Measurements from ENCODE around the gene PEG3. TPM values are rescaled to one million over a fixed set of nuclear protein-coding genes. Genes with fewer than 3 reads are reported as not detected.

The PEG3 gene
- polyA plus RNA-seq, 2 of the 4 experiments (the other 2 are of a cell fraction) = not detected

DNA sequence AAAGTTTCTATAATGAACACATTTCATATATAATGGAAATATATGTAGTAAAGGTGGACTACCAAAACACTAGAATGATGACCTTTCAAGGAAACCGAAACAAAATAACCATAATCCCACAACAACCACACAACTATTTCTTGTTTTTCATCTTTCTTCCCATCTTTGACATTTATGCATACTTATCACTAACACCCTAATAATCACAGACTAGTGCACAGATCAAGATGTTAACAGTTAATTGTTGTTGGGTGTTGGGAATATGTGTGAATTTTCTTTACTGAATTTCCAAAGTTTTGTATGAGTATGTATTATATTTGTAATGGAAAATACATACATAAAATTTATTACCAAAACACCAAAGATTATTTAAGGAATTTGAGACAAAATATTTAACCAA, 30.3 kb downstream of the PEG3 start:
- Histone ChIP-seq H3K27ac (no peak overlapping the region), H3K9me3 (peaks cover 45% of the 10 kb centered on the region), H3K4me1 (no peaks in the 10 kb centered on the region), H3K4me2 (no peak overlapping the region), H3K4me3 (no peak overlapping the region)
- FAIRE-seq = no peak
- TF ChIP-seq, protein P1, sequence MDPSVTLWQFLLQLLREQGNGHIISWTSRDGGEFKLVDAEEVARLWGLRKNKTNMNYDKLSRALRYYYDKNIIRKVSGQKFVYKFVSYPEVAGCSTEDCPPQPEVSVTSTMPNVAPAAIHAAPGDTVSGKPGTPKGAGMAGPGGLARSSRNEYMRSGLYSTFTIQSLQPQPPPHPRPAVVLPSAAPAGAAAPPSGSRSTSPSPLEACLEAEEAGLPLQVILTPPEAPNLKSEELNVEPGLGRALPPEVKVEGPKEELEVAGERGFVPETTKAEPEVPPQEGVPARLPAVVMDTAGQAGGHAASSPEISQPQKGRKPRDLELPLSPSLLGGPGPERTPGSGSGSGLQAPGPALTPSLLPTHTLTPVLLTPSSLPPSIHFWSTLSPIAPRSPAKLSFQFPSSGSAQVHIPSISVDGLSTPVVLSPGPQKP (IDR thresholded peaks at IDR 0.05; ENCODE audit: low read depth, low read length) = no peak
- TF ChIP-seq, protein P2, sequence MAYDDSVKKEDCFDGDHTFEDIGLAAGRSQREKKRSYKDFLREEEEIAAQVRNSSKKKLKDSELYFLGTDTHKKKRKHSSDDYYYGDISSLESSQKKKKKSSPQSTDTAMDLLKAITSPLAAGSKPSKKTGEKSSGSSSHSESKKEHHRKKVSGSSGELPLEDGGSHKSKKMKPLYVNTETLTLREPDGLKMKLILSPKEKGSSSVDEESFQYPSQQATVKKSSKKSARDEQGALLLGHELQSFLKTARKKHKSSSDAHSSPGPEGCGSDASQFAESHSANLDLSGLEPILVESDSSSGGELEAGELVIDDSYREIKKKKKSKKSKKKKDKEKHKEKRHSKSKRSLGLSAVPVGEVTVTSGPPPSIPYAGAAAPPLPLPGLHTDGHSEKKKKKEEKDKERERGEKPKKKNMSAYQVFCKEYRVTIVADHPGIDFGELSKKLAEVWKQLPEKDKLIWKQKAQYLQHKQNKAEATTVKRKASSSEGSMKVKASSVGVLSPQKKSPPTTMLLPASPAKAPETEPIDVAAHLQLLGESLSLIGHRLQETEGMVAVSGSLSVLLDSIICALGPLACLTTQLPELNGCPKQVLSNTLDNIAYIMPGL (CRISPR knock-in tag; IDR thresholded peaks at IDR 0.05; ENCODE audit: borderline replicate concordance) = no peak
- TF ChIP-seq, protein P3, sequence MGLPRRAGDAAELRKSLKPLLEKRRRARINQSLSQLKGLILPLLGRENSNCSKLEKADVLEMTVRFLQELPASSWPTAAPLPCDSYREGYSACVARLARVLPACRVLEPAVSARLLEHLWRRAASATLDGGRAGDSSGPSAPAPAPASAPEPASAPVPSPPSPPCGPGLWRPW (IDR thresholded peaks at IDR 0.05) = no peak
- TF ChIP-seq SREBF2 (IDR thresholded peaks at IDR 0.05) (no peak), JUNB (IDR thresholded peaks at IDR 0.05) (no peak), BHLHE40 (IDR thresholded peaks at IDR 0.05; ENCODE audit: low read depth, low read length) (no peak), POLR2A (IDR thresholded peaks at IDR 0.05; ENCODE audit: low read length) (no peak), JUN (IDR thresholded peaks at IDR 0.05) (no peak), MAZ (IDR thresholded peaks at IDR 0.05; ENCODE audit: borderline replicate concordance, low read depth, low read length) (no peak)
- TF ChIP-seq, protein P4, sequence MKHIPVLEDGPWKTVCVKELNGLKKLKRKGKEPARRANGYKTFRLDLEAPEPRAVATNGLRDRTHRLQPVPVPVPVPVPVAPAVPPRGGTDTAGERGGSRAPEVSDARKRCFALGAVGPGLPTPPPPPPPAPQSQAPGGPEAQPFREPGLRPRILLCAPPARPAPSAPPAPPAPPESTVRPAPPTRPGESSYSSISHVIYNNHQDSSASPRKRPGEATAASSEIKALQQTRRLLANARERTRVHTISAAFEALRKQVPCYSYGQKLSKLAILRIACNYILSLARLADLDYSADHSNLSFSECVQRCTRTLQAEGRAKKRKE (CRISPR knock-in tag; IDR thresholded peaks at IDR 0.05; ENCODE audit: low read depth) = no peak
- TF ChIP-seq, protein P5, sequence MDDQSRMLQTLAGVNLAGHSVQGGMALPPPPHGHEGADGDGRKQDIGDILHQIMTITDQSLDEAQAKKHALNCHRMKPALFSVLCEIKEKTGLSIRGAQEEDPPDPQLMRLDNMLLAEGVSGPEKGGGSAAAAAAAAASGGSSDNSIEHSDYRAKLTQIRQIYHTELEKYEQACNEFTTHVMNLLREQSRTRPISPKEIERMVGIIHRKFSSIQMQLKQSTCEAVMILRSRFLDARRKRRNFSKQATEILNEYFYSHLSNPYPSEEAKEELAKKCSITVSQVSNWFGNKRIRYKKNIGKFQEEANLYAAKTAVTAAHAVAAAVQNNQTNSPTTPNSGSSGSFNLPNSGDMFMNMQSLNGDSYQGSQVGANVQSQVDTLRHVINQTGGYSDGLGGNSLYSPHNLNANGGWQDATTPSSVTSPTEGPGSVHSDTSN (IDR thresholded peaks at IDR 0.05) = no peak
- CTCF ChIA-PET = no interaction called here
- POLR2A ChIA-PET = no interaction called here
- WGBS (ENCODE audit: missing lambda C conversion rate) = 3% methylated on average over 1 of the region's 1 CpG
- DNase-seq (ENCODE audit: low read depth in 1 of 2, low spot score in 1 of 2) = no peak
- ATAC-seq = no peak

DNA sequence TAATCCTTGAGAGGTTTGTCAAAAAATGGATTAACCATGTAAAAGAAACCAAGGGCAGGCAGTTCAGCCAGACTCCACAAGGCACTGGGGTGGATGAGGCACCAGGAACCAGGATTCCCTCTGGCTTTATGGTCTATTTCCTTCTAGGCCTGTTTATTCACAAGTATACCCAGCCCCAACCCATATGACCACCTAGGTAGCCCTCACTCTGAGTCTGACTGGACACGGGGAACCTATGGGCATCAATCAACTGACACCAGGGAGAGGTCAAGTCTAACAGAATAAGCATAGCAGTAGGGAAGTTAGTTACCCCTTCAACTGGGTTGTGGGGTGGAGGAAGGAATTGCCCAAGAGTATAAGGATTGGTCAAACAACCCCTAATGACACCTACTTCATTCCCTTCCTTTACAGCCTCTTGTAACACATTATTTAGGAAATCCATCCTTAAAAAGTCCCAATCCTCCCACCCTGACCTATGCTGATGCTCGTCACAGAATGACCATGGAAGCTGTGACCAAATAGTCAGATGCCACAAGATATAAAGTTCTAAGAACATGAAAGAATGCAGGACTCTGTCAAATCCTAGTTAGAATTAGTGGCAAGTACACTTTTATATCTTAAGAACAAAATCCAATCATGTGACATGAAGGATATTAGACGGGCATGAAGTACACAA, 31.7 kb downstream of the PEG3 start:
- ChIA-PET CTCF (no interaction called here), POLR2A (no interaction called here)
- peaks cover 58% of the 10 kb centered on the region for H3K9me3 ChIP-seq
- no peaks in the 10 kb centered on the region for H3K4me1 ChIP-seq
- FAIRE-seq (no peak), DNase-seq (ENCODE audit: low read depth in 1 of 2, low spot score in 1 of 2) (no peak), ATAC-seq (no peak)
- TF ChIP-seq BHLHE40 (IDR thresholded peaks at IDR 0.05; ENCODE audit: low read depth, low read length) (no peak), NR3C1 (IDR thresholded peaks at IDR 0.05) (no peak)
- no peak overlapping the region for H3K27ac ChIP-seq
- H3K4me2 ChIP-seq = no peak overlapping the region
- 1% methylated on average over 3 of the region's 3 CpGs for WGBS (ENCODE audit: missing lambda C conversion rate)
- H3K4me3 ChIP-seq = no peak overlapping the region

DNA sequence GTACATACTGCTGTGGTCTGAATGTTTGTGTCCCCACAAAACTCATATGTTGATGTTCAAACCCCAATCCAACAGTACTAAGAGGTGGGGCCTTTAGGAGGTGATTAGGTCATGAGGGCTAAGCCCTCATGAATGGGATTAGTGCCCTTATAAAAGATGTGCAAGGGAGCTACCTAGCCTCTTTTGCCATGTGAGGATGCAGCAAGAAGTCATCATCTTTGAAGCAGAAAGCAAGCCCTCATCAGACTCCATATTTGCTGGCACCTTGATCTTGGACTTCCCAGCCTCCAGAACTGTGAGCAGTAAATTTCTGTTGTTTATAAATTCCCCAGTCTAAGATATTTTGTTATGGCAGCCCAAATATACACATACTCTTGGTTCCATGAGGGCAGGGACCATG, 33.9 kb downstream of the PEG3 start:
- ATAC-seq (no peak), DNase-seq (ENCODE audit: low read depth in 1 of 2, low spot score in 1 of 2) (no peak), FAIRE-seq (no peak)
- H3K4me1 ChIP-seq = no peaks in the 10 kb centered on the region
- H3K9me3 ChIP-seq = peaks cover 73% of the 10 kb centered on the region
- no peak overlapping the region for H3K4me3 ChIP-seq
- POLR2A ChIA-PET = no interaction called here
- CTCF ChIA-PET = no interaction called here
- H3K27ac ChIP-seq = no peak overlapping the region
- H3K4me2 ChIP-seq = no peak overlapping the region
- TF ChIP-seq RCOR1 (IDR thresholded peaks at IDR 0.05; ENCODE audit: low read depth, low read length) (no peak), PHF8 (IDR thresholded peaks at IDR 0.05; ENCODE audit: borderline replicate concordance, low read depth) (no peak), GATA3 (IDR thresholded peaks at IDR 0.05; ENCODE audit: borderline replicate concordance) (no peak), HOXA7 (CRISPR knock-in tag; IDR thresholded peaks at IDR 0.05) (no peak), CHD4 (IDR thresholded peaks at IDR 0.05; ENCODE audit: borderline replicate concordance) (no peak), FOSL2 (IDR thresholded peaks at IDR 0.05) (no peak), FOSL2 (CRISPR knock-in tag; IDR thresholded peaks at IDR 0.05) (no peak), SMC3 (IDR thresholded peaks at IDR 0.05) (no peak), JUN (IDR thresholded peaks at IDR 0.05) (no peak), EHF (CRISPR knock-in tag; IDR thresholded peaks at IDR 0.05) (no peak)
- TF ChIP-seq, protein P6, sequence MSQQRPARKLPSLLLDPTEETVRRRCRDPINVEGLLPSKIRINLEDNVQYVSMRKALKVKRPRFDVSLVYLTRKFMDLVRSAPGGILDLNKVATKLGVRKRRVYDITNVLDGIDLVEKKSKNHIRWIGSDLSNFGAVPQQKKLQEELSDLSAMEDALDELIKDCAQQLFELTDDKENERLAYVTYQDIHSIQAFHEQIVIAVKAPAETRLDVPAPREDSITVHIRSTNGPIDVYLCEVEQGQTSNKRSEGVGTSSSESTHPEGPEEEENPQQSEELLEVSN (IDR thresholded peaks at IDR 0.05; ENCODE audit: borderline replicate concordance, low read depth) = no peak
- TF ChIP-seq, protein P3 (IDR thresholded peaks at IDR 0.05) = no peak
- TF ChIP-seq, protein P7, sequence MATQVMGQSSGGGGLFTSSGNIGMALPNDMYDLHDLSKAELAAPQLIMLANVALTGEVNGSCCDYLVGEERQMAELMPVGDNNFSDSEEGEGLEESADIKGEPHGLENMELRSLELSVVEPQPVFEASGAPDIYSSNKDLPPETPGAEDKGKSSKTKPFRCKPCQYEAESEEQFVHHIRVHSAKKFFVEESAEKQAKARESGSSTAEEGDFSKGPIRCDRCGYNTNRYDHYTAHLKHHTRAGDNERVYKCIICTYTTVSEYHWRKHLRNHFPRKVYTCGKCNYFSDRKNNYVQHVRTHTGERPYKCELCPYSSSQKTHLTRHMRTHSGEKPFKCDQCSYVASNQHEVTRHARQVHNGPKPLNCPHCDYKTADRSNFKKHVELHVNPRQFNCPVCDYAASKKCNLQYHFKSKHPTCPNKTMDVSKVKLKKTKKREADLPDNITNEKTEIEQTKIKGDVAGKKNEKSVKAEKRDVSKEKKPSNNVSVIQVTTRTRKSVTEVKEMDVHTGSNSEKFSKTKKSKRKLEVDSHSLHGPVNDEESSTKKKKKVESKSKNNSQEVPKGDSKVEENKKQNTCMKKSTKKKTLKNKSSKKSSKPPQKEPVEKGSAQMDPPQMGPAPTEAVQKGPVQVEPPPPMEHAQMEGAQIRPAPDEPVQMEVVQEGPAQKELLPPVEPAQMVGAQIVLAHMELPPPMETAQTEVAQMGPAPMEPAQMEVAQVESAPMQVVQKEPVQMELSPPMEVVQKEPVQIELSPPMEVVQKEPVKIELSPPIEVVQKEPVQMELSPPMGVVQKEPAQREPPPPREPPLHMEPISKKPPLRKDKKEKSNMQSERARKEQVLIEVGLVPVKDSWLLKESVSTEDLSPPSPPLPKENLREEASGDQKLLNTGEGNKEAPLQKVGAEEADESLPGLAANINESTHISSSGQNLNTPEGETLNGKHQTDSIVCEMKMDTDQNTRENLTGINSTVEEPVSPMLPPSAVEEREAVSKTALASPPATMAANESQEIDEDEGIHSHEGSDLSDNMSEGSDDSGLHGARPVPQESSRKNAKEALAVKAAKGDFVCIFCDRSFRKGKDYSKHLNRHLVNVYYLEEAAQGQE (IDR thresholded peaks at IDR 0.05) = no peak
- TF ChIP-seq, protein P8, sequence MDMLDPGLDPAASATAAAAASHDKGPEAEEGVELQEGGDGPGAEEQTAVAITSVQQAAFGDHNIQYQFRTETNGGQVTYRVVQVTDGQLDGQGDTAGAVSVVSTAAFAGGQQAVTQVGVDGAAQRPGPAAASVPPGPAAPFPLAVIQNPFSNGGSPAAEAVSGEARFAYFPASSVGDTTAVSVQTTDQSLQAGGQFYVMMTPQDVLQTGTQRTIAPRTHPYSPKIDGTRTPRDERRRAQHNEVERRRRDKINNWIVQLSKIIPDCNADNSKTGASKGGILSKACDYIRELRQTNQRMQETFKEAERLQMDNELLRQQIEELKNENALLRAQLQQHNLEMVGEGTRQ (IDR thresholded peaks at IDR 0.05) = no peak
